T follicular helper cell (primary cell): Measurements from ENCODE around the gene HPSE2.

Experiments used
- DNase-seq: peaks from one replicate; pipeline ENCODE4 v3.0.0-alpha.2; 2020; ENCODE audit warnings: low read depth

HPSE2 gene

GRCh38 chr10:98617906-98618520, 617.6 kb downstream of the HPSE2 start:
- DNase-seq, result no peak

GRCh38 chr10:98613446-98613845, 622.2 kb downstream of the HPSE2 start:
- no peak for DNase-seq

DNA sequence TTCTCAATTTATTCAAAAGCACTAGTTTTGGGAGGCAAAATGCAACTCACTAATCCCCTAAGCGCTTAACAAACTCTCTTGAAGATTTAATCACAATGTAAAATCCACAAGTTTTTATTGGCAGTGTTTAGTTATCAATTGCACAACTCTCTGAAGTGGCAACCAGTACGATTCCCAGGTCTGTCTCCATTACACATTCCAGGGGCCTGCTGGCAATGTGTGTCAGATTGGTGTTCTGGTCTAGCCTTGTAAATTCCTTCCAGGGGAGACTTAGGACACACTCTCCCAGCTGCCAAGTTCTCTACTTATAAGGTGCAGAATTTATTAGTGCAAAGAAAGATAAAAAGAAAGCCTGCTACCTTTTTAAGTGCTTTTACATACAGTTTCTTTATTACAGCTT, 624.2 kb downstream of the HPSE2 start:
- no peak for DNase-seq

GRCh38 chr10:98610836-98611235, 624.8 kb downstream of the HPSE2 start:
- DNase-seq, result no peak

GRCh38 chr10:98610301-98610700, 625.4 kb downstream of the HPSE2 start:
- DNase-seq, result no peak

- no peak for DNase-seq
These were observed 626.4 kb downstream of the HPSE2 start for GRCh38 chr10:98609265-98609664.

DNA sequence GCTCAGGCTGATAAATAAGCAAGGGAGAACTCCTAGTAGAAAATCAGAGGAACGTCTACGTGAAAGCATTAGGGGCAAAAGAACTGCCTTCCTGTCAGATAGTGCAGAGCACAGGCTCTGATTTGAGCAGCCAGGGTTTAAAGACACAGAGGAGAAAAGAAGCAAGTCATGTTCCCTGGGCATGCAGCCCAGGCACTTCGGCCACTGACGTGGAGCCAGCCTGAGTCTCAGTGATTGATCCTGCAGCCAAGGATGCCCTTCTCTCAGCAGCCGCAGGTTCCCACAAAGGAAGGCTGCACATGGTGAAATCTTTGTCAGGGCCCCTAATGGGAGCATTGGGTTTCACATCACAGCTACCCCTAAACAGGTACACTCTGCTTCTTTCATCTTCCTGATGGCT, 627.2 kb downstream of the HPSE2 start:
- DNase-seq, result no peak

GRCh38 chr10:98602224-98602623, 633.4 kb downstream of the HPSE2 start:
- no peak for DNase-seq

GRCh38 chr10:98599032-98599610, 636.5 kb downstream of the HPSE2 start:
- no peak for DNase-seq

DNA sequence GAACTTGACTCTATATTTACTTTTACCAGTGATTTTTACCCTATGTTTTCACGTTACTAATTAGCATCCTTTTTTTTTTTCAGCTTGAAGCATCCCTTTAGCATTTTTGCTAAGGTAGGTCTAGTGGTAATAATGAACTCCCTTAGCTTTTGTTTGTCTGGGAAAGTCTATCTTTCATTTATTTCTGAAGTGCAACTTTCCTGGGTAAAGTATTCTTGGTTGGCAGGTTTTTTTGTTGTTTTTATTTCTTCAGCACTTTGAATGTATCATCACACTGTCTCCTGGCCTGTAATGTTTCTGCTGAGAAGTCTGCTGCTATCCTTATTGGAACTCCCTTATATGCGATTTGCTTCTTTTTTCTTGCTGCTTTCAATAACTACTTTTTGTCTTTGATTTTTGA, 639.2 kb downstream of the HPSE2 start:
- no peak for DNase-seq

DNA sequence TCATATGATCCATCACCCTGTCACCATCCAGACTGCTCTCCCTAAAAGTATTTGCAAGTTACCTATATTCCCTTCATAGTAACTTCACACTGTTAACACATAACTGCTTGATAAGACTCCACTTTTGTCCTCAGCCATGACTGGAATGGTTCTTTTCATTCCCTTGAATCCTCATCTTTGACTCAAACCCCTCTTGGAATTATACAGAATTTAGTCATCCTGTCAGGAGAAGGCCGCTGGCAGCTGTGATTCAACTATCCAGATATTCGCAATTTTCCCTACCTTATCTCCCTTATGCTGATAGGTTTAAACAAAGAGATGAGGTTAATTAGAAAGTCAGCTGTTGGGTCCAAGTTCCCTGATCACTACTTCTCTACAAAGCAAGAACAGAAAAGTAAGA, 646.0 kb downstream of the HPSE2 start:
- DNase-seq, result no peak

DNA sequence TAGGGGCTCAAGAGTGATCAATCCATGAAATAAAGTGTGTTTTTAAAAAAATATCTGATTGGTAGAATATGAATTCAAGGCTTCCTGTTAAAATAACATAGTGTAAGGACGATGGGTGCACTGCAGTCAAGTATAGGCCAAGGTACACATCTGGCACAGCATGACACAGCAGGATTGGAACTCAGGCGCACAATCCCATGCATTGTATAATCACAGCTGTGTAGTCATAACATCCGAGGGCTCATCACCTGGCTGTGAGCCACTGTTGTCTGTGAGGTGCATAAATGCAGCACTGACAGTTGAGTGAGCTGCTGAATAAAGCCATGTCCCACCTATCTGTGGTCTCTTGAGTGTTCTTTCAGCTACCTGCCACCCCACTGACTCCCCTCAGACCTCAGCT, 646.6 kb downstream of the HPSE2 start:
- DNase-seq, result no peak

GRCh38 chr10:98587156-98587837, 648.4 kb downstream of the HPSE2 start:
- DNase-seq, result no peak

- DNase-seq, result no peak
These were observed 649.6 kb downstream of the HPSE2 start for GRCh38 chr10:98586096-98586495.

GRCh38 chr10:98582363-98582762, 653.3 kb downstream of the HPSE2 start:
- DNase-seq, result no peak

DNA sequence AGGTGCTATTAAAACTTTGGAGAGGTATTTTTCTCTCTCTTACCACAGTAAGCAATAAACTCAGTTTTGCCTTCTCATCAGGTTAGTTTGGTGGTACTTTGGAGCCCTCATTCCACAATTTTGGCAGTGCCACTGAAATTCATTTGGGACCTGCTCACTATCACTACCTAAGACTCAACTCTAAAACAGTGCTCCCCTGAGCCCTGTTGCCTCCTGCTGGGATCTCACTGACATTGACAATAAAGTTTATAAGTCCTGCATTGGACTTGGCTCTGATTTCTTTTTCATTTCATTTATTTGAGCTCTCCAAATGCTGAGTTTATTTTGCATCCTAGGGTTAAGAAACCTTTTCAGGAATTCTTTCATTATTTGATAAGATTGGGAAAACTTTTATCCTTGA, 658.1 kb downstream of the HPSE2 start:
- no peak for DNase-seq

DNA sequence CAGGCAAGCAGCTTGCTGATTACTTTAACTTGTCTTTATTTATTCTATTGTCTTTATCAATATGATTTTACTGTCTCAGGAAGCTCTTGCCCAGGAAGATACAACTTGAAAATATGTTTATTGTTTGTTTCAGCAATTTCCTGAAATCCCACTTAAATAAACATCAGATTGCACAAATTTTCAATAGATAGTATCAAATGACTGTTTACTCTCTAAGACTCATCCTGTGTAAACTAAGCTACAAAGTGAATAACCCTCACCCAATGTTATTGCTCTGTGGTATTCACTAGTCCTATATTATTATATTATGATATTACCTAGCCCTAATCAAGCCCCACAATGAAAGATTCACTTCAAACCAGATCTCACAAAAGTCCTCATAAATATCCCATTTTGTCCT, 658.5 kb downstream of the HPSE2 start:
- DNase-seq, result no peak

DNA sequence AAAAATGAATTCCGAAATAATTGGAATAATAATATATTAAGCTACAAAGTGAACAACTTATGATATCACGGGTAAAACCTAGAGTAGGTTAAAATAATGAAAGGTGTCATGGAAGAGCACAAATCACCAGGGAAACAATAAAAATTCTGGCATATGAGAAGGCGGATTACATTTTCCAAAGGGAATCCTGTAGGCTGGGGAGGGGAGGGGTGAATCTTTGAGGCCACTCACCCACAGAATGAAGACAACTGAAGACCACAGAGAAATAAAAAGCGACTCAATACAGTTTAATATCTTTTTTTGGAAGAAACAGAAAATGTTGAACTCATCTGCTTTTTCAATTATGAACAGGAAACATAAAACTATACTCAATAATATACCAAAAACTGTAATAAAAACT, 659.6 kb downstream of the HPSE2 start:
- no peak for DNase-seq

DNA sequence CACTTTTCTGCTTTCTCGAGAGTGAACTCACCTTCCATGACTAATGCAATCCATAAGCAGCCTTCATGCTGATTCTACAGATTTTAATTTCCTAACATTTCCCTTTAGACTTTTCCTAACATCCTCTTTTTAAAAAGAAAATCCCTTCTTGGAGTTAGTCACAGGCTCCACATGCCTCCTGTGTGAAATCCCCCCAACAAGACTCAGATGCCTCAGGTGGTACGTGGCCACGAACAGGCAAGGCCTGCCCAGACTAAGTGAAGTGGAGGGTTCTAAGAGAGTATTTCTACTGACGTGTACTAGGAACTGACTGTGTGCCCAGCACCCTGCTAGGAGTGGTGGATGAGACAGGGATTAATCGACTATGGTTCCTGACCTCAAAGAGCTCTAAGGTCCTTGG, 663.1 kb downstream of the HPSE2 start:
- no peak for DNase-seq

- no peak for DNase-seq
These were observed 664.8 kb downstream of the HPSE2 start for GRCh38 chr10:98570834-98571233.

DNA sequence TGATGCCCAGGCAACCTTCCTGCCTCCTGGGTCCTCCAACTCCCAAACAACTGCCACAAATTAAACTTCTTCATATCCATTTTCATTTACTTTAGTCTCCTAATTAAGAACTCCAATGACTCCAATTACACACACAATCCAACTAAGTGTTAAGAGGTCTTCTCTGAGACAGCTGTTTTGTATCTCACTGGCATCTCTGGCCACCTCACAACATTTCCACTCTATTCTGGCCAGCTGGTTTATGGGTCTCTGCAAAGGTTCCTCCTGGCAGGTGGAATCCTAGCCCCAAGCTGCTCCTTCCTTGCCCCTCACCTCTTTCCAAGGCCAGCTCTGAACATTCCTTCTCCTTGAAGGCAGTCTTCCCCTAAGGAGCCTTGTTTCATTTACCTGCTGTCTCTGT, 665.8 kb downstream of the HPSE2 start:
- no peak for DNase-seq

DNA sequence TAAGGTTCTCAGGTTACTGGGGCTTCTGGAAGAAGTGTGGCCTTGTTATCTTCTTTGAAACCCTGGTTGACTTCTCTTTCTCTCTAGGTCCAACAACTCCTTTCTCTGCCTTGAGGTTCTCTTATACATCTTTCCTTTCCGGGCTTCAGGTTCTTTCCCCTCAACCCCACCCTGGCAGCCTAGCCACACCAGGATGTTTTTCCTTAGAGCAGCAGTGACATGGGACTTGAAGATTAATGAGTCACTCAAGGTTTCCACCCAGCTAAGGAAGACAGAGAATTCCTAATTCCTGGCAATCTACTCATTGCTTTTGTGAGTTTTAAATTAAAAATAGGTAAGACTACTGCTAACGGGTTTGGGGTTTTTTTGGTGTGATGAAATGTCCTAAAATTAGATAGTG, 667.1 kb downstream of the HPSE2 start:
- no peak for DNase-seq

DNA sequence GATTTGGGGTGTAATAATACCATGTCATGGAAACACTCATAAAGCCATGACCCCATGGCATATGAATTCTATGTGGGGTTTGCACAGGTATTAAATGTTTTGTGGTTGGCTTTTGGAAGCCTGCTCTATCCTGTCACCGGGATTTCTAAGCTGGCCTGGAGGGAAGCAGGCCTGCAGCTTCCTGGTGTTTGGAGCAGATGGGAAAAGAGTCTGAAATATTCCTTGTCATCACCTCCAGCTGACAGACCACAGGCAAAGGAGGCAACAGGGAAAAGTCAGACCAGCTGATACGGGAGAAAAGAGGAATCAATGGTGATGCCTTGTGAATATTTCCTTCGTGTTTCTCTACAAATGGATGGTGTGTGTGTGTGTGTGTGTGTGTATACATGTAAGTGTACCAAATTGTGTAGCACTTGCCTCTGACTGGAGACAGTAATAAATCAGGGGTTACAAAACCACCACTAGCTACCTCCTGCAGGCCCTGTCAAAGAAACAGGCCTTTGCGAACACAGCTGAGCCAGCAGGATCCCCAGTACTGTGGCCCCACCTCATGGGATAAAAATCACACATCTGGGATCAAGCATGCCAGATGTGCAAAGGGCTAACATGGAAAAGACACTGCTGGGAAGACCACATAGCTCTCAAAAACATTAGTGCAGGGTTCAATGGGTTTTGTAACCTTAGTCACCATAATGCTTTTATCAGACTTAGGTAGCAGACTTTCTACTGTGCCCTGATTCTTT, 668.1 kb downstream of the HPSE2 start:
- no peak for DNase-seq
